ENCODE measurements around the gene DOCK3. TPM values are rescaled to one million over a fixed set of nuclear protein-coding genes. Genes with fewer than 3 reads are reported as not detected.
"Not testable (repeated sequence)": the region's sequence is repeated elsewhere in the genome, so short reads cannot be mapped to it uniquely, and the experiment has no call there.

The DOCK3 gene
- total RNA-seq, 2 donors from 2014 or later: 2.8 to 3.8 TPM

DNA sequence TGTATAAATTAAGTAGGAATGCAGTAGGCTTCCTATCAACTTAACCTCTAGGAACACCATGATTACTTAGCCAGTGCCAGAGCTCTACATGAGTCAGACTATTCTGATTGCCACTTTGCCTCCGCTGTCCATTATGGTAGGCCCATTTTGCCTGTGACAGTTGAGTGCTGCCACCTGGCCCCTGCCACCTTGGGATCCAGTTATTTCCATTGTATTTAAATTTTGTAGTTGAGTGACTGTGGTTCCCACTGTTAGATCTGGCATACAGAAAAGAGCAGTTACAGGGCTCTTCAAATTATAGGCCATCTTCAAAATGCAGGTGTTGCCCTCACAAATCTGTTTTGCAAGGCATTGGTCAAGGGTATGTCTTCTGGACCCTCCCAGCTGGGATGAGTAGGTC, 456.9 kb downstream of the DOCK3 start:
- intact Hi-C loops (cut with DNase I); ATAC-seq; DNase-seq: not testable (repeated sequence)

GRCh38 chr3:51137715-51138114, 463.0 kb downstream of the DOCK3 start:
- ATAC-seq (no peak), DNase-seq (no peak)
- intact Hi-C loops (cut with DNase I): no loop called here

DNA sequence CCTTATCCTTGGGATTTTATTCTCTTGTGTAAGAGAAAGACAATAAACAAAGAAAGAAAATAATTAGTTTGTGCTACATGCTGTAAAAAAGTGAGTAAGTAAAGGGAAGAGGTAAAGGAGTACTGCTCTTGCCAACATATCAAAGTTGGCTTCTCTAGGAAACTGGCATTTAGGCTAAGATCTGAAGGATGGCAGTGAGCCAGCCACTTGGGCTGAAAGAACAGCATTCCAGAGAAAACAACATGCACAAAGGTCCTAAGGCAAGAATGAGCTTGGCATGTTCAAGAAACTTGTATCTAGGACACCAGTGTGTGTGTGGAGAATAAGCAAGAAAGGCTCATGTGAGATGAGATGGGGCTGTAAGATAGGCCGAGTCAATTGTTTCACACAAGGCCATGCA, 464.9 kb downstream of the DOCK3 start:
- intact Hi-C loops (cut with DNase I): no loop called here
- ATAC-seq: no peak
- no peak for DNase-seq

DNA sequence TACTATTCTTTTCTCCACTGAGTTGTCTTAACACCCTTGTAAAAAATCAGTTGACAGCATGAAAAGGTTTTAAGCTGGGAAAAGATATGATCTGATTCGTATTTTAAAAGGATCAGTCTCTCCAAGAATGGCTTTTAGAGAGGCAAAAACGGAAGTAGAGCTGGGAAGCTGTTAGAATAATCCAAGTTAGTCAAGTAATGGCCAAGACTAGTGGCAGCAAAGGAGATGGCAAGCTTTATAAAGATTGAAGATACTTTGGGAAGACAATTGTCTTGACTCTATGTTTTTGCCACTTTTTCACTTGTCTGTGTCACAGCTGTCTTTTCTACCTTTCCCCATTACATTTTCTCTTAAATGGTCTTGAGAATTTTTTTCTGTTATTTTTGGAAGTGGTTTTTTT, 466.8 kb downstream of the DOCK3 start:
- no peak for ATAC-seq
- intact Hi-C loops (cut with DNase I): no loop called here
- no peak for DNase-seq

GRCh38 chr3:51145811-51146585, 471.3 kb downstream of the DOCK3 start:
- intact Hi-C loops (cut with DNase I): no loop called here
- no peak for ATAC-seq
- no peak for DNase-seq

- intact Hi-C loops (cut with DNase I): no loop called here
- DNase-seq (no peak), ATAC-seq (no peak)
Observed at GRCh38 chr3:51146781-51147180, 472.1 kb downstream of the DOCK3 start.

GRCh38 chr3:51156147-51156546, 481.4 kb downstream of the DOCK3 start:
- no peak for ATAC-seq
- intact Hi-C loops (cut with DNase I): no loop called here
- no peak for DNase-seq

- DNase-seq (no peak), ATAC-seq (no peak)
- intact Hi-C loops (cut with DNase I): no loop called here
Observed at GRCh38 chr3:51163051-51163450, 488.3 kb downstream of the DOCK3 start.

- ATAC-seq (no peak), DNase-seq (no peak)
- intact Hi-C loops (cut with DNase I): no loop called here
Observed at GRCh38 chr3:51173518-51174271, 499.0 kb downstream of the DOCK3 start.

DNA sequence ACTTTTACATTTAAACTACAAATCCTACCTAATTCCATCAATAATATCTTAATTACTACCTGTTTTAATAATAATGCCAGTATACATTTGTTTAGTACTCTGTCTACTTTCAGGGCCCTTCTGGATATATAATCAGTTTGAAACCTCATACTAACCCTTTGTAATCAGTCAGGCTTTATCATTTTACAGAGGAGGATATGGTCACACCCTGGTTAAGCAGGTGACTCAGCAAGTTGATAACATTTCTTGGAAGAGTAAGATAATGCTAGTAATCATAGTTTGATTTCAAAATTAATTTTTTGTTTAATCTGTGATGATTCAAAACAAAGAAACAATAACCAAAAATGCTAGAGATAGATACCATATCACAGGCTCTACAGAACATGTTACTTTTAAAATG, 502.2 kb downstream of the DOCK3 start:
- ATAC-seq (peak in 1 of 2 donors; percentile 32), DNase-seq (no peak)
- intact Hi-C loops (cut with DNase I): no loop called here

- intact Hi-C loops (cut with DNase I); ATAC-seq: not testable (repeated sequence)
Observed at GRCh38 chr3:51186446-51186845, 511.7 kb downstream of the DOCK3 start.

GRCh38 chr3:51190199-51190598, 515.5 kb downstream of the DOCK3 start:
- DNase-seq (no peak), ATAC-seq (peak; percentile 86 to 91)
- intact Hi-C loops (cut with DNase I): no loop called here

More at GRCh38 chr3:51186446-51186845, 511.7 kb downstream of the DOCK3 start:
- not testable (repeated sequence) for DNase-seq

DNA sequence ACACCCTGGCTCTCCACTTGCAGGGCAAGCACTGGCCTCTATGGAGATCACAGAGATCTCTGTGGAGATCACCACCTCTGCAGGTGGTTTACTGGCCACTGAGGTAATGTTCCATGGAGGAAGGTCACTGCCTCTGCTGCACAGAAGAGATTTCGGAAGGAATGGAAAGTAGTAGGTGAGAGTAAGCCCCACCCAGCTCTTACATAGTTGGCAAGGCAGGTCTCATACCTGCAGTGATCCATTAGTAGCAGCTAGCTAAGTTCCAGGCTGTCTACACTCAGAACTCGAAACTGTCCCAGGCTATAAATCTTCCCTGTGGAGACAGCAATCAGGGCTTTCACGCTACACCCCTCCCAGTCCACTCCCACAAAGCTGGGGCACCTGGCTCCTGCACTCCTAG, 516.1 kb downstream of the DOCK3 start:
- intact Hi-C loops (cut with DNase I): no loop called here
- no peak for DNase-seq
- ATAC-seq: no peak

DNA sequence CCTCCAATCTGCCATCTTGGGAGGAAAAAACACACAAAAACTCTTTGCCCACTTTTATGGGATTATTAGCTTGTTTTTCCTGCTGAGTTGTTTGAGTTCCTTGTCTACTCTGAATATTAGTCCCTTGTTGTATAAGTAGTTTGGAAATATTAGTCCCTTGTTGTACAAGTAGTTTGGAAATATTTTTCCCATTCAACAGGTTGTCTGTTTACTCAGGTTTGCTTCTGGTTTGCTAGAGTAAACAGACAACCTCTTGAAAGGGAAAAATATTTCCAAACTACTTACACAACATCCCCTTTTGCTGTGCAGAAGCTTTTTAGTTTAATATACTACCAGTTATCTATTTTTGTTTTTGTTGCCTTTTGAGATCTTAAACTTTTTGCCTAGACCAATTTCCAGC, 517.0 kb downstream of the DOCK3 start:
- ATAC-seq (no peak), DNase-seq (no peak)
- intact Hi-C loops (cut with DNase I): no loop called here

DNA sequence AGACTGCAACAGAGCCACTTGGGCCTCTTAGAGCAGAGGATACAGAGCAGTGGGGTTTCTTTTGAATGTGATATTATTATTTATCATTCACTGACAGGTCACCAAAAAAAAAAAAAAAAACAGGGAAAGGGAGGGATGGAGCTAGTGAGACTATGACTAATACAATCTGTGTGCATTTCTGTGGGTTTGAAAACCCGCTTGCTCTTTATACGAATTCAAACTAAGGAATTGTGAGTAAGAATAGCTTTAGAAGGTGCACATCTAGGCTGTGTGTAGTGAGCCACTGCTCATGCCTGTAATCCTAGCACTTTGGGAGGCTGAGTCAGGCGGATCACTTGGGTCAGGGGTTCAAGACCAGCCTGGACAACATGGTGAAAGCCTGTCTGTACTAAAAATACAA, 523.8 kb downstream of the DOCK3 start:
- DNase-seq: no peak
- intact Hi-C loops (cut with DNase I): no loop called here
- no peak for ATAC-seq

GRCh38 chr3:51199296-51199695, 524.6 kb downstream of the DOCK3 start:
- intact Hi-C loops (cut with DNase I); DNase-seq; ATAC-seq: not testable (repeated sequence)

GRCh38 chr3:51216291-51216690, 541.6 kb downstream of the DOCK3 start:
- no peak for DNase-seq
- no peak for ATAC-seq
- intact Hi-C loops (cut with DNase I): no loop called here

- intact Hi-C loops (cut with DNase I): no loop called here
- DNase-seq: no peak
- ATAC-seq: no peak
Observed at GRCh38 chr3:51221959-51222358, 547.2 kb downstream of the DOCK3 start.

GRCh38 chr3:51224283-51224682, 549.6 kb downstream of the DOCK3 start:
- ATAC-seq: no peak
- intact Hi-C loops (cut with DNase I): no loop called here

GRCh38 chr3:51224843-51225242, 550.1 kb downstream of the DOCK3 start:
- no peak for DNase-seq
- intact Hi-C loops (cut with DNase I): no loop called here
- ATAC-seq: no peak

More at GRCh38 chr3:51224283-51224682, 549.6 kb downstream of the DOCK3 start:
- no peak for DNase-seq

DNA sequence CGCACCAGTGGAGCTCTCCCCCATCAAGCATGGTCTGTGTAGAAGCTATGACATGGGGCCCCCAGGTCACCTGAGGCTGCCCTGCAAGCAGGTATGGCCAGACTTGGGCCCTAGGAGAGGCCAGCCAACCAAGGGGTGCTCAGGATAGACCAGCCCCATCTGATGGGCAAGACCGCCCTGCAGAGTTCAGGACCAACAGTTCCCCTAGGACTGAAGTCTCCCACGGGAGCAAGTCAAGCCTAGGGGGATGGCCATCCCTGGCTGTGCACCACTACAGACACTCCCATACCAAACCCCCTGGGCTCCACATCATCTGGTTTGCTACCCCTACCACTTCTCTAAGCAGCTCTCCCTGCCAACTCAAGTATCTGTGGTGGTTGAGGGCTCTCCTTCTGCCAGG, 568.2 kb downstream of the DOCK3 start:
- DNase-seq (no peak), ATAC-seq (no peak)
- intact Hi-C loops (cut with DNase I): no loop called here

All from left cardiac atrium (tissue), 4 donors.